HG03521 (cell line): ENCODE measurements around the gene ZNF614.
"Not testable (repeated sequence)": the region's sequence is repeated elsewhere in the genome, so short reads cannot be mapped to it uniquely, and the experiment has no call there.

Source experiments
- ATAC-seq: cut with Tn5 transposase; IDR thresholded peaks from one replicate; pipeline ENCODE4 v1.9.1; 2021; ENCODE audit warnings: mild to moderate bottlenecking, moderate library complexity; ENCODE audit not compliant: unreplicated experiment

The ZNF614 gene

DNA sequence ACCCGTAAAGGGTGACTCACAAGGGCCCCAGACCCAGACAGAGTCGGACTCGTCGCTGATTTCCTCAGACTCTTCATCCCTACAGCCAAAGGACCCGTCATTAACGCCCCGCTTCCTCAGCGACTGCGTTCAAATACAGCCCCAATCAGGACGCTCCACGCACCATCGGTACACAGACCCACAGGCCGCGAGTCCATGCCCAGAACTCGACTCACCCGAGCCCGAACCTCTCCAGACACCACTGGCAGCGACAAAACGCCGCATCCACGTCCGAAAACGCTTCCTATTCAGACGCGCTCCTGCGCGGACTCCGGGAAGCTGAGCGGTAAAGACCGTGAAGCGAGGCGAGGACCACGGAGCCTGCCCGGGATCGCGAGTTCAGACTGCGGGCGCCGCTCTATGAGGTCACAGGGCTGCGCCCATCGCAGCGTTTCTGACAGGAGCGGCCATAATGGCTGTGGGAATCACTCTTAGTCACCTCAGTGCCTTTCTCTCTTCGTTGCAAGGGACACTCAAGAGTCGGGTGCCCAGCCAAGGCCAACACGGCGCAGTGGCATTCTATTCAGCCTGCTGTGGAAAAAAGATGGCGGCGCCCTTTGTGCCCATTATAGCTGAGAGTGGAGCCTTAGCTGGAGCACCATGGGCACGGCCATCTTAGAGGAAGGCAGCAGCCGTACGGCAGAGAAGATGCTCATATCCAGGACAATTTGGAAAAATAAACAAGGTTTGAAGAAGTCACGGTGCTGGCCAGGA is at the start of gene ZNF614:
Gene ZNF614, minus strand, starts transcription at position 353 of the 753 bp plus-strand sequence. CDS start 2,634 bp downstream, outside the sequence.
- ATAC-seq = peak; percentile 87

DNA sequence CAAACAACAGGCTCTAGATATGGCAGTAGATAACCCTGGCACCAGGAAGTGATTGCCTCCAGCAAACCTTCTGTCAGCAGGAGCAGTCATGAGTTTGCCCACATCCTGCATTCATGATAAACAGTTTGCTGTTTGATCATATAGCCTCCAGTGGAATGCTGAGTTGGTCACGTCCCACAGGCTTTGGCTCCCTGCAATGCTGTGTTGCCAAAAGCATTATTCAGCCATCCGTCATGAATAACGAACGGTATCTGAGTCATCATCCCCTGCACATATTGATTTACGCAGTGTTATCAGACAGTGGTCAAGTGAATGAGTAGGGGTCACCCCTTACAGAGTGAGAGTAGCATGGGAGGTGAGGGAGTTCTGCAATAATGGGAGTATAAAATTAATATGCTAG is 42.3 kb upstream of the ZNF614 start:
- ATAC-seq = no peak

DNA sequence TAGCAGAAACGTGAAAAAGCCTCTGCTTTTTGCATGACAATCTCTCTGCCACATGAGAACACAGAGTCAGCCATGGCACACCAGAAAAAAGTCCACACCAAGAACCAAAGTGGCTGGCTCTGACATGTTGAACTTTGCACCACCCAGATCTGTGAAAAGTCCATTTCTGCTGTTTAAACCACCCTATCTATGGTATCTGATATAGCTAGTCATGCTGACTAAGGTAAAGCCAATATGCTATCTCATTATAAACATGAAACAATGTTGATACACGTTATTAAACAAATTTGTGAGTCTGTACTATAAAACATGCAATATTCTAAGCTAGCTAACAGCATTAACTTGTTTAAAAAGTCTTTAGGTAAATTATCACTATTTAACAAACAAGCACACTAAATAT is 41.5 kb upstream of the ZNF614 start:
- no peak for ATAC-seq

DNA sequence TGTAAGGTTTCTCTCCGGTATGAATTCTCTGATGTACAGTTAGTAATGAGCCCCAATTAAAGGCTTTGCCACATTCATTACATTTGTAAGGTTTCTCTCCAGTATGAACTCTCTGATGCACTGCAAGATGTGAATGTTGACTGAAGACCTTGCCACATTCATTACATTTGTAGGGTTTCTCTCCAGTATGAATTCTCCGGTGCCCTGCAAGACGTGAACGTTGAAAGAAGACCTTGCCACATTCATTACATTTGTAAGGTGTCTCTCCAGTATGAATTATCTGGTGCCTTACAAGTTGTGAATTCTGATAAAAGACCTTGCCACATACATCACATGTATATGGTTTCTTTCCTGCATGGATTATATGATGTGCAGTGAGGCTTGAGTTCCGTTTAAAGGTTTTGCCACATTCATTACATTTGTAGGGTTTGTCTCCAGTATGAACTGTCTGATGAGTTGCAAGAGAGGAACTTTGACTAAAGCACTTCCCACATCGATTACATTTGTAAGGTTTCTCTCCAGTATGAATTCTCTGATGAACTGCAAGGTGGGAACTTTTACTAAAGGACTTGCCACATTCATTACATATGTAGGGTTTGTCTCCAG is 38.2 kb upstream of the ZNF614 start:
- no peak for ATAC-seq

DNA sequence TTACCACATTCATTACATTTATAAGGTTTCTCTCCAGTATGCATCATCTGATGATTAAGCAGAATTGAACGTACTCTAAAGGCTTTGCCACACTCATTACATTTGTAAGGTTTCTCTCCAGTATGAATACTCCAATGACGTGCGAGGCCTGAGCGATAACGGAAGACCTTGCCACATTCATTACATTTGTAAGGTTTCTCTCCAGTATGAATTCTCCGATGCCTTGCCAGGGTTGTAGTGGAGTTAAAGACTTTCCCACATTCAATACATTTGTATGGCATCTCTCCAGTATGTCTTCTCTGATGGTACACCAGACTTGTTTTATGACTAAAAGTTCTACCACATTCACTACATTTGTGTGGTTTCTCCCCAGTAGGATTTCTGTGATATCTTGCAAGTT is 37.2 kb upstream of the ZNF614 start:
- no peak for ATAC-seq

DNA sequence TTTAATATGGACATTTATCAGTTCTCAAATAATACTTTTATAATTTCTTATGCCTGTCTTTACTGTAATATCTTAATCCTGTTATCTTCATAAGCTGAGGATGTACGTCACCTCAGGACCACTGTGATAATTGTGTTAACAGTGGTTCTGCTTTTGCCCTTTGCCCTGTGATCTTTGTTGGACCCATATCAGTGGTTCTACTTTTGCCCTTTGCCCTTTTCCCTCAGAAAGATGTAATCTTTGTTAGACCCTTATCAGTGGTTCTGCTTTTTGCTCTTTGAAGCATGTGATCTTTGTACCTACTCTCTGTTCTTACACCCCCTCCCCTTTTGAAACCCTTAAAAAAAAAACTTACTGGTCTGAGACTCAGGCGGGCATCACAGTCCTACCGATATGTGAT is 28.3 kb upstream of the ZNF614 start:
- ATAC-seq = not testable (repeated sequence)

DNA sequence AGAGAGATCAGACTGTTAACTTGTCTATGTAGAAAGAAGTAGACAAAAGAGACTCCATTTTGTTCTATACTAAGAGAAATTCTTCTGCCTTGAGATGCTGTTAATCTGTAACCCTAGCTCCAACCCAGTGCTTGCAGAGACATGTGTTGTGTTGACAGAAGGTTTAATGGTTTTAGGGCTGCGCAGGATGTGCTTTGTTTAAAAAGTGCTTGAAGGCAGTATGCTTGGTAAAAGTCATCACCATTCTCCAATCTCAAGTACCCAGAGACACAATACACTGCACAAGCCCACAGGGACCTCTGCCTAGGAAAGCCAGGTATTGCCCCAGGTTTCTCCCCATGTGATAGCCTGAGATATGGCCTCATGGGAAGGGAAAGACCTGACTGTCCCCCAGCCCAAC is 23.6 kb upstream of the ZNF614 start:
- not testable (repeated sequence) for ATAC-seq

DNA sequence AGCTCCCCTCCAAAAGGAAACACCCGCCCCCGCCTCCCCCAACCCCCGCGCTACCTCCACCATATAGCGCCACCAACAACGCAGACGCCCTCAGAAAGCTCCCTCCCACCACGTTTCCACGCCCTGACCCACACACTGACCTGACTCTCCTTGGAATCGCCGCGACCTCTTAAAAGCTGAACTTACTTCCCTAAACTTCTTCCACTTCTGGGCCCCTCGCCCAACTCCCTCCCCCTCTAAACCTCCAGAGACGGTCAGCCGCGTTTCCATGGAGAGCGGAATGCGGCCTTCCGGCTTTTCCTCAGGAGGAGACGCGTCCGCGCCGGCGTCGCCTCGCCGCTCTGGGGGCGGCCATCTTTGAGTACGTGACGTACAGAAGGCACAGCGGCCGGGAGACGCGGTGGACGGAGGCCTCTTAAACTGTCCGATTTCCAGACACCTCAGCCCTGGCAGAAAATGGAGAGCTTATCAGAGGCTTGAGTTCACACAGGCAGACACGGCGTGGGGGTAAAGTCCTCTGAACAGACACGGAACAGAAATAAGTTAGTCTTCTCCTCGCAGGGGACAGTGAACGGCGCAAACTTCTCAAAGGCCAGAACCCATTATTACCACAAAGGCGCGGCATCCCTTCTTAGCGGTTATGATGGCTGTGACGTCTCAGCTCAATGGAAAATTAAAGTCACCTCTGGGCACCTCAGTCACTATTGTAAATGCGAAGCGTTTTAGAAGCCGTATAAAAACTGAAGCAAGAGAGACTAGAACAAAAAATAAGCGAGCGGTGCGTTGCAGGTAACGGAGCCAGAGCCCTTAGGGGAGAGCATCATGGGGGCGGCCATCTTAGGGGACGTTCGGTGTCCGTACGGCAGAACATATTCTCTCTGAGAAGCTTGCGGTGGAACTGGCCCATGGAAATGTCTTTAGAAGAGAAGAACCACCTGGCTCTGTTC is 20.6 kb upstream of the ZNF614 start, which contains the start of gene ZNF432:
Gene ZNF432, minus strand, starts transcription at position 284 of the 947 bp plus-strand sequence. CDS start 1,970 bp downstream, outside the sequence.
- peak; percentile 86 for ATAC-seq

DNA sequence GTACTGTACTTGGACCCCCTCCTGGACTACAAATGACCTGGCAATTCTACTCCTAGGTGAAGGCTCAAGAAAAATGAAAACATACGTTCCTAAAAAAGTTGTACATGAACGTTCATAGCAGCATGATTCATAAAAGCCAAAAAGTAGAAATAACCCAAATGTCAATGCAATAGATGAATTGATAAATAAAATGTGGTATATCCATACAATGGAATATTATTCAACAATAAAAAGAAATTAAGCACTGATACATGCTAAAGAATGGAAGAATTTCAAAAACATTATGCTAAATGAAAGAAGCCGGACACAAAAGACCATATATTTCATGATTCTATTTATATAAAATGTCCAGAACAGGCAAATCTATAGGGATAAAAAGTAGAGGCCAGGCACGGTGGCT is 11.0 kb upstream of the ZNF614 start:
- no peak for ATAC-seq

DNA sequence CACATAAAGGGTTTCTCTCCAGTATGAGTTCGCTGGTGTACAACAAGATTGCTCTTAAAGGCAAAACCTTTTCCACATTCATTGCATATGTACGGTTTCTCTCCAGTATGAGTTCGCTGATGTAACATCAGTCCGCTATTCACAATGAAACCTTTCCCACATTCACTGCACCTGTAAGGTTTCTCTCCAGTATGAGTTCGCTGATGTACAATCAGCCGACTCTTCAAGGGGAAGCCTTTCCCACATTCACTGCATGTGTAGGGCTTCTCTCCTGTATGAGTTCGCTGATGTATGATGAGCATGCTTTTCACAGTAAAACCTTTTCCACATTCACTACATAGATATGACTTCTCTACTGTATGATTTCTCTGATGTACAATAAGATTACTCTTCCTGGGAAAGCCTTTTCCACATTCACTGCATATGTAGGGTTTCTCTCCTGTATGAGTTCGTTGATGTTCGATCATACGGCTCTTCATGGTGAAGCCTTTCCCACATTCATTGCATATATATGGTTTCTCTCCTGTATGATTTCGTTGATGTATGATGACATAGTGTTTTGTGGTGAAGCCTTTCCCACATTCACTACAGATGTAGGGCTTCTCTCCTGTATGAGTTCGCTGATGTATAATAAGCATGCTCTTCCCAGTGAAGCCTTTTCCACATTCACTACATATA is 6.0 kb upstream of the ZNF614 start:
- no peak for ATAC-seq

DNA sequence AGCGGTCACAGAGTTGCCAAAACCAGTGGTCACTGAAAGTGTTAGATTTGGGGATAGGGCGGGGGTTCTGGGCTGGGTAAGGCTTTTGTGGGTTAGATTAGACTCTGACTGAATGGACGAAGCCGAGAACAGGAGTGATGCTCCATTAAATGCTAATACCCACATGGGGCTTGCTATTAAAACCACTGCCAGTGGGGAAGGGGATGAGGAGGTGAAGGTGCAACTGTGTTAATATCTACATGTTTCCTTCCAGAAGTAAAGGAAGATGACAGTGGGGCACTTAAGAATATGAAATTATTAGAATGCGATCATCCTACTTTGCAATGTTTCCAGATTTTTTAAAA is 573 bp upstream of the ZNF614 start:
- ATAC-seq = no peak

DNA sequence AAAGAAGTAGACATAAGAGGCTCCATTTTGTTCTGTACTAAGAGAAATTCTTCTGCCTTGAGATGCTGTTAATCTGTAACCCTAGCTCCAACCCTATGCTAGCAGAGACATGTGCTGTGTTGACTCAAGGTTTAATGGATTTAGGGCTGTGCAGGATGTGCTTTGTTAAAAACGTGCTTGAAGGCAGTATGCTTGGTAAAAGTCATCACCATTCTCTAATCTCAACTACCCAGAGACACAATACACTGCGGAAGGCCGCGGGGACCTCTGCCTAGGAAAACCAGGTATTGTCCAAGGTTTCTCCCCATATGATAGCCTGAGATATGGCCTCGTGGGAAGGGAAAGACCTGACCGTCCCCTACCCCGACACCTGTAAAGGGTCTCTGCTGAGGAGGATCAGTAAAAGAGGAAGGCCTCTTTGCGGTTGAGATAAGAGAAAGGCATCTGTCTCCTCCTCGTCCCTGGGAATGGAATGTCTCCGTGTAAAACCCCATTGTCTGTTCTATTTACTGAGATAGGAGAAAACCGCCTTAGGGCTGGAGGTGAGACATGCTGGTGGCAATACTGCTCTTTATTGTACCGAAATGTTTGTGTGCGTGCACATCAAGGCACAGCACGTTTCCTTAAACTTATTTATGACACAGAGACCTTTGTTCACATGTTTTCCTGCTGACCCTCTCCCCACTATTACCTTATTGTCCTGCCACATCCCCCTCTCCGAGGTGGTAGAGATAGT is 1.8 kb downstream of the ZNF614 start:
- ATAC-seq = not testable (repeated sequence)

DNA sequence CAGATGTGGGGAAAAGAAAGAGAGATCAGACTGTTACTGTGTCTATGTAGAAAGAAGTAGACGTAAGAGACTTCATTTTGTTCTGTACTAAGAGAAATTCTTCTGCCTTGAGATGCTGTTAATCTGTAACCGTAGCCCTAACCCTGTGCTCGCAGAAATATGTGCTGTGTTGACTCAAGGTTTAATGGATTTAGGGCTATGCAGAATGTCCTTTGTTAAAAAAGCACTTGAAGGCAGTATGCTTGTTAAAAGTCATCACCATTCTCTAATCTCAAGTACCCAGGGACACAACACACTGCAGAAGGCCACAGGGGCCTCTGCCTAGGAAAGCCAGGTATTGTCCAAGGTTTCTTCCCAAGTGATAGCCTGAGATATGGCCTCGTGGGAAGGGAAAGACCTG is 3.7 kb downstream of the ZNF614 start:
- not testable (repeated sequence) for ATAC-seq

DNA sequence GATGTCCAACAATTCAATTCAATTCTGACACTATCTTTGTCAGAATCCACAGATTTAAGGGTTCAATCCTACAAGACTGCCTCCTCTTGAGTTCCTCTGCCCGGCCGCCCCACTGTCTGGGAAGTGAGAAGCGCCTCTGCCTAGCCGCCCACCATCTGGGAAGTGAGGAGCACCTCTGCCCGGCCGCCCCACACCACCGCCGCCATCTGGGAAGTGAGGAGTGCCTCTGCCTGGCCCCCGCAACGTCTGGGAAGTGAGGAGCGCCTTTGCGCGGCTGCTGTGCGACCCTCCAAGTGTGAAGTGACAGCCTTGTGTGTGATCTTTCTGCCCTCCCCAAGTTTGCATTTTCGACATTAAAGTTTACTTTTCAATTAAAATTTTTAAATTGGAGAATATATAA is 6.0 kb downstream of the ZNF614 start:
- no peak for ATAC-seq

DNA sequence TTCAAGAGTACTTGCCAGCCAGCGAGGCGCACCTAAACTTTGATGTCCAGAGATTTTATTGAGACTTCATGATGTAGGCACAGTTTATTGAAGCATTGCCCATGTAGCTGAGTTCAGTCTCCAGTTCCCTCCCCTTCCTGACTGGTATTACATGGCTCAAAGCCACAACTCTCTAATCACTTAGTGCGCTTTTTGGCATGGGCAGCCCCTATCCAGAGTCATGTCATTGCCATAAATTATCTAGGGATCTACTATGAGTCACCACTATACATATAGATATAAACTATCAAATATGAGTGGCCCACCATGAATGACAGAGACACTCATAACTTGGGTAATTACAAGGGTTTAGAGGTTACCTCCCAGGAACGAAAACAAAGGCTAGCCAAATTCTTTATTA is 7.7 kb downstream of the ZNF614 start:
- no peak for ATAC-seq

DNA sequence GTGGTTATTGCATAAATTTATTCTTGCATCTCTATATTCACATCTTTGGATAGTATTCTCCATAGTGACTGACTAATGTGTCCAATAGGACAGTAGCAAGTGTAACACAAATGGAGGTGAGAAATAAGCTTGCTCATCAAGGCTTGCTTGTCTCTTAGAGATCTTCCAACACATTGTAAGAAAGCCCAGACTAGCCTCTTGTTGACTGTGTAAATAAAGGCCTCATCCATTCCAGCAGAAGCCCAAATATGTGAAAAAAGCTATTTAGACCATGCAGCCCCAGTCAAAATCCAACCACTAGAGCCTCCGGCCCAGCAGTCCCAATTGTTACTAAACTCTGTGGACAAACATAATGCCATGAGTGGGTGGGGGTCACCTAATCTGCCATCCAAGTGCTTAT is 17.5 kb downstream of the ZNF614 start:
- no peak for ATAC-seq

DNA sequence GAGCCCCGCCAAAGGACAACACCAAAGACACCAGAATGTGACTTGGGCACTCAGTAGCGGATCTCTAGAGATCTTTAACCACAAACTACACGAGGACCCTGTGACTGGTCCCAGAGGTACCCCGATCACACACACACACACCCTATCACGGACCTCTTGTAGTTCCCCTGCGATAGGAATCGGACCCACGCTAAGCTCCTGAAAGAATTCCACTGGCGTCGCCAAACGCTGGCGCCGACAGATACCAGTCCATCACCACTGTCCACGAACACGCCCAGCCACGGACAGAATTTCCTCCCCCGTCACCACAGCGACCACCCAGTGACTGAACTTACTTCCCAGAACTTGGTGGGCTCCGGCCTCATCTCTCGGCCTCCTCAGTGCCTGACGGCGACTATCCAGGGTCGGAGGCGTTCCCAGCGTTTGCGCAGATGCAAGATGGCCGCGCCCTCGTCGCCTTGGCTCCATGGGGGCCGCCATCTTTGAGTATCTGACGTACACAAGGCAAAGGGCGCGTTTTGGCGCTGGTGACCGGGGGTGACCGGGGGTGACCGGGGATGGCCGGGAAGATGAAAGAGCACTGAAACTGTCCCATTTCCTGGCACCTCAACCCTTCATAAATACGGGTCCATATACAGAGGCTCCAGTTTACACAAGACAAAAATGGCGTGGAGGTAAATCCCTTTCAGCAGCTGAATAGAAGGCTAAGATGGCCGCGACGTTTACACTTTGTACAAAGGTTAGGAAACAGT is 20.2 kb downstream of the ZNF614 start, which contains the start of gene ZNF615:
Gene ZNF615, minus strand, starts transcription at position 406 of the 752 bp plus-strand sequence. CDS start 4,500 bp downstream, outside the sequence.
- peak; percentile 83 for ATAC-seq

DNA sequence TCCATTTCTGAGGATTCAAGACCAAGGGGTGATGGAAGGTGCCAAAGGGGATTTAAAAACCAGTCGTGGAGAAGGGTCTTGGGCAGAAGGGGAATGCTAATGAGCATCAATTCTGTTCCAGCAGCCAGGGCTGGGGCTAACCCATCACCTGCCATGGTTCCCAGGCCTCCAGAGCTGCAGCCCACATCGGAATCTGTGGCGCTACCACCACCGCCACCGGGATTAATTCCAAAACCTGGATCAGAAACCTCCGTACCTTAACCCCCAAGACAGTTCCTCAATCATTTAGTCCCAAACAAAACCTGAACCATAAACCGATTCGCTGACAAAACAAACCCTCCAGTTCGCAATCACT is 20.8 kb downstream of the ZNF614 start:
- ATAC-seq = no peak

DNA sequence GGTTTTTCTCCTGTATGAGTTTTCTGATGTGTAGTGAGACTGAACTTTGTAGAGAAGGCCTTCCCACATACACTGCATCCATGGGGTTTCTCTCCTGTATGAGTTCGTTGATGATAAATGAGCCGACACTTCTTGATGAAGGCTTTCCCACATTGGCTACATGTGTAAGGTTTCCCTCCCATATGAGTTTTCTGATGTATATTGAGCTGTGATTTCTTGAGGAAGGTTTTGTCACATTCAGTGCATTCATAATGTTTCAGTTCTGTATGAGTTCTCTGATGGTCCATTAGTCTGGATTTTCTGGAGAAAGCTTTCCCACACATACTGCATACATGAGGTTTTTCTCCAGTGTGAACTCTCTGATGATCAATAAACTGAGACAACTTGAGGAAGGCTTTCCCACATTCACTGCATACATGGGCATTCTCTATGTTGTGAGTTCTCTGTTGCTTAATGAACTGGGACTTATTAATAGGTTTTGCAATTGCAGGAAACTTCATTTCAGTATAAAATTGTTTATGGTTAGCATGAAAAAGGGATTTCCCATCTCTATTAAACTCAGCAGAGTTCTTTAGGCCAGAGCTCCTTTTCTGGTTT is 34.0 kb downstream of the ZNF614 start:
- ATAC-seq = no peak
